HG03342 (cell line): ENCODE data around the gene MCRIP2.

Experiments
- ATAC-seq: cut with Tn5 transposase; IDR thresholded peaks from one replicate; pipeline ENCODE4 v1.9.1; 2021; ENCODE audit warnings: mild to moderate bottlenecking, moderate library complexity; ENCODE audit not compliant: unreplicated experiment

MCRIP2 gene

DNA sequence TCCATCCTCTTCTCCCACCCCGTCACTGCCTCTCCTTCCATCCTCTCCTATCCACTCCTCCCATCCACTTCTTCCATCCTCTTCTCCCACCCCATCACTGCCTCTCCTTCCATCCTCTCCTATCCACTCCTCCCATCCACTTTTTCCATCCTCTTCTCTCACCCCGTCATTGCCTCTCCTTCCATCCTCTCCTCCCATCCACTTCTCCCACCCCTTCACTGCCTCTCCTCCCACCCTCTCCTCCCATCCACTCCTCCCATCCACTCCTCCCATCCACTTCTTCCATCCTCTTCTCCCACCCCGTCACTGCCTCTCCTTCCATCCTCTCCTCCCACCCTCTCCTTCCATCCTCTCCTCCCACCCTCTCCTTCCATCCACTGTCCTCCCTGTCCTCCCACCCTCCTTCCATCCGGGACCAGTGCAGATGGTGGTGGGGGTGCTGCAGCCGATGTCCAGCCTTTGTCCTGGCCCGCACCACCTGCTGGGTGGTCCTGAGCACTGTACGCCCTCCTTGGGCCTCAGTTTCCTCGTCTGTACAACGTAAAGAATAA is 9.7 kb upstream of the MCRIP2 start:
- ATAC-seq, result no peak

DNA sequence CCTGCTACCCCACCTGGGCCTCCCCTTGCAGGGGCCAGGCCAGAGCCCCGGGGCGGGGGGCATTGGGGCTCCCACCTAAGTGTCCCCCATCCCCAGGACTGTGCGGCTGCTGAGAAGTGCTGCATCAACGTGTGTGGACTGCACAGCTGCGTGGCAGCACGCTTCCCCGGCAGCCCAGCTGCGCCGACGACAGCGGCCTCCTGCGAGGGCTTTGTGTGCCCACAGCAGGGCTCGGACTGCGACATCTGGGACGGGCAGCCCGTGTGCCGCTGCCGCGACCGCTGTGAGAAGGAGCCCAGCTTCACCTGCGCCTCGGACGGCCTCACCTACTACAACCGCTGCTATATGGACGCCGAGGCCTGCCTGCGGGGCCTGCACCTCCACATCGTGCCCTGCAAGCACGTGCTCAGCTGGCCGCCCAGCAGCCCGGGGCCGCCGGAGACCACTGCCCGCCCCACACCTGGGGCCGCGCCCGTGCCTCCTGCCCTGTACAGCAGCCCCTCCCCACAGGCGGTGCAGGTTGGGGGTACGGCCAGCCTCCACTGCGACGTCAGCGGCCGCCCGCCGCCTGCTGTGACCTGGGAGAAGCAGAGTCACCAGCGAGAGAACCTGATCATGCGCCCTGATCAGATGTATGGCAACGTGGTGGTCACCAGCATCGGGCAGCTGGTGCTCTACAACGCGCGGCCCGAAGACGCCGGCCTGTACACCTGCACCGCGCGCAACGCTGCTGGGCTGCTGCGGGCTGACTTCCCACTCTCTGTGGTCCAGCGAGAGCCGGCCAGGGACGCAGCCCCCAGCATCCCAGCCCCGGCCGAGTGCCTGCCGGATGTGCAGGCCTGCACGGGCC is 8.9 kb upstream of the MCRIP2 start:
- no peak for ATAC-seq

DNA sequence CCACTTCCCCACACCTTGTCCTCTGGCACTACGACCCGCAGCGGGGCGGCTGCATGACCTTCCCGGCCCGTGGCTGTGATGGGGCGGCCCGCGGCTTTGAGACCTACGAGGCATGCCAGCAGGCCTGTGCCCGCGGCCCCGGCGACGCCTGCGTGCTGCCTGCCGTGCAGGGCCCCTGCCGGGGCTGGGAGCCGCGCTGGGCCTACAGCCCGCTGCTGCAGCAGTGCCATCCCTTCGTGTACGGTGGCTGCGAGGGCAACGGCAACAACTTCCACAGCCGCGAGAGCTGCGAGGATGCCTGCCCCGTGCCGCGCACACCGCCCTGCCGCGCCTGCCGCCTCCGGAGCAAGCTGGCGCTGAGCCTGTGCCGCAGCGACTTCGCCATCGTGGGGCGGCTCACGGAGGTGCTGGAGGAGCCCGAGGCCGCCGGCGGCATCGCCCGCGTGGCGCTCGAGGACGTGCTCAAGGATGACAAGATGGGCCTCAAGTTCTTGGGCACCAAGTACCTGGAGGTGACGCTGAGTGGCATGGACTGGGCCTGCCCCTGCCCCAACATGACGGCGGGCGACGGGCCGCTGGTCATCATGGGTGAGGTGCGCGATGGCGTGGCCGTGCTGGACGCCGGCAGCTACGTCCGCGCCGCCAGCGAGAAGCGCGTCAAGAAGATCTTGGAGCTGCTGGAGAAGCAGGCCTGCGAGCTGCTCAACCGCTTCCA is 8.1 kb upstream of the MCRIP2 start:
- ATAC-seq, result no peak

DNA sequence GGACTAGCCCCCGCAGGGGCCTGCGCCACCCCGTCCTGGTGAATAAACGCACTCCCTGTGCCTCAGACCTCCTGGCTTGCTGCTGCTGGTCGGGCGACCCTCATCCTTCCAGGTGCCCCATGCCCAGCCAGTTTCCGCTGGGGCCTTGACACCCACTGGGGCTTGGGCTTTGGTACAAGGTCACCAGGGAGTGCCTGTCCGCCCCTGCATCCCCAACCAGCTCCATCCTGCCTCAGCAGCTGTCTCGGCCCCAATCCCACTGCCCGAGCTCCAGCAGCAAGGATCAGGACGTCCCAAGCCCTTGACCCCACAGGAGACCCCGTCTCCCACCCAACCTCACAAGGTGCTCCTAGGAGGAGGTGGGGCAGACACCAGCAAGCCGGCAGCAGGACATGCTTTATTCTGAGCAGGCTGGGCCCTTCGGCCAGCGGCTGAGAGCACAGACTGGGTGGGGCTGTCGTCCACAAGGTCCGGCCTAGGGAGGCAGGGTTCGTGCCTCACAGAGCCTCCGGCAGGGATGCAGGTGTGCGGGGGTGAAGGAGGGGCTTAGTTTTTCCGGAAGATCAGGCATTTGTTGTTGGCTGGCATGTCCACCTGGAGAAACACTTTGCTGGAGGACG is 7.5 kb upstream of the MCRIP2 start:
- no peak for ATAC-seq

DNA sequence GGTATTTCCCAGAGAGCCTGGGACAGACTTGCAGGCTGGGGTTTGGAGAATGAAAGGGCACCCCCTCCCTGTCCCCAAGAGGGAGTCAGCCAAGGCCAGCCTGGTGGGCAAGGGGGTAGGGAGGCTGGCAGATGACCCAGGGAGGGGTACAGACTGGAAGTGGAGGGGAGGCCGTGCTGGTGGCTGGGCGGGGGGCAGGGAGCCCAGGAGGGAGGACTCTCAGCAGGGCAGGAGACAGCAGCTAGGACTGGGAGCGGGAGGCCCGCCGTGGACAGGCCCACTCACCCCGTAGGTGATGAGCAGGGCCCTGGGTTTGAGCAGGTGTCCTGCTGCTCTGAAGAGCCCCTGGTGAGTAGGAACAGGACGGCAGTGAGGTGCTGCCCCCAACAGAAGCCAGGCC is 6.6 kb upstream of the MCRIP2 start:
- no peak for ATAC-seq

DNA sequence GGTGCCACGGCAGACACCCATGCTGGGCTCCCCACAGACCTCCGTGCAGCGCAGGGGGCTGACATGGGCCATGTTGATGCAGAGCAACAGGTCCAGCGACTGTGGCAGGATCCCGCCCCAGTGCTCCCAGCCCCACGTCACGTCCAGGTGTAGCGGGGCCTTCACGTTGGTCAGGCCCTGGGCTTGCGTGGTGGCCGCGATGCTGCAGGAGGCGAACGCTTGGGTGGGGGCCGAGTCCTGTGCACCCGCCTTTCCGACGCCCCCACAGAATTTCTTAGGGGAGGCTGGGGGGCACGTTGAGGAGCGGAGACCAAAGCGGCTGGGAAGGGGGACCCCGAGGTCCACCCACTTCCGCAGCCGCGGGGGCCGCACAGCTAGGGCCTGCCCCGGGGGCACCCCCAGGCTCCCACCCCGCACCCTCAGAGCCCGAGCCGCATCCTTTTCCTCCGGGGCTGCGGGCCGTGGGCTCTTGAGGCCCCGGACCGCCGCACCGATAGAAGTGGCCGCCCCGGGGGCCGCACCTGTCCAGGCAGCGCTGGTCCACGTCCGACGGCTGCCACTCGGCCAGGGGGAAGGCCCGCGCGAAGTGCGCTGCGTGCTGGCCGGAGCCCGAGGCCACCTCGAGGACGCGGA is 5.9 kb upstream of the MCRIP2 start:
- ATAC-seq, result peak; percentile 2

DNA sequence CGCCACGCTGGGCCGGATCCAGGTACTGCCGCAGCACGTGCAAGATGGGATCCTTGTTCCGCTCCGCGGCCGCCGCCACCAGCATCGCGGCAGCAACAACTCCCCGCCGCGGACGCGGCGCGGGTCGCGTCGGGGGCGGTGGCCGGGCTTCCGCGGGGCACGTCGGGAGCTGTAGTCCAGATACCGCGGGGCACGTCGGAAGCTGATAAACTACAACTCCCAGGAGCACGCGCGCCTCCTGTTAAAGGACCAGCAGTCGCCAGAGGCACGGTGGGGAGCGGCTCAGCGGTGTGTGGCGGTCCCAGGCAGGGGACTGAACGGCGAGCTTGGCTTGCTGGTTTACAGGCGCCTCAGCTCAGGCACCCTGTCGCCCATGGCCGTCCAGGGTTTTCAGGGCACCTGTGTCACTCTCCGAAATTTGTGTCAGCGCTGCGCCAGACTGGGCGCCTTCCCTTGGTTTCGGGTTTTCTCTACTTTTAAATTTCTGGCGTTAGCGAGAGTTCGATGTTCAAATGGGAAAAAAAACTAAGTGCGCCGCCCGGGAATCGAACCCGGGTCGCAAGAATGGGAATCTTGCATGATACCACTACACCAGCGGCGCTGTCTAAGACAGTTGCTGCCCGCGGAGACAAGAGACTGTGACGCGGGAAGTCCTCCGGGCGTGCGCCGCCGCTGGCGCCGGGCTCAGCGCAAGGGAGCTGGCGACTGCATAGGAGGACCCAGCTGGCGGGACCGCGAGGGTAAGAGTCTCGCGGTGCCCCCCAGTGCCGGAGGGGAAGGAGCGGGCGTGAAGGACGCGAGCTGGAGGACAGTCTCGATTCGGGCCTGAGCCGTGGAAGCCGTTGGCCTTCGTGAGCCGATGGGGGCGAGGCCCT is 5.2 kb upstream of the MCRIP2 start, which contains the start of gene METTL26:
TSS of gene METTL26 (minus strand) at position 100 of the 875 bp plus-strand sequence. CDS start at position 85, 15 bp downstream.
- ATAC-seq, result peak; percentile 65

DNA sequence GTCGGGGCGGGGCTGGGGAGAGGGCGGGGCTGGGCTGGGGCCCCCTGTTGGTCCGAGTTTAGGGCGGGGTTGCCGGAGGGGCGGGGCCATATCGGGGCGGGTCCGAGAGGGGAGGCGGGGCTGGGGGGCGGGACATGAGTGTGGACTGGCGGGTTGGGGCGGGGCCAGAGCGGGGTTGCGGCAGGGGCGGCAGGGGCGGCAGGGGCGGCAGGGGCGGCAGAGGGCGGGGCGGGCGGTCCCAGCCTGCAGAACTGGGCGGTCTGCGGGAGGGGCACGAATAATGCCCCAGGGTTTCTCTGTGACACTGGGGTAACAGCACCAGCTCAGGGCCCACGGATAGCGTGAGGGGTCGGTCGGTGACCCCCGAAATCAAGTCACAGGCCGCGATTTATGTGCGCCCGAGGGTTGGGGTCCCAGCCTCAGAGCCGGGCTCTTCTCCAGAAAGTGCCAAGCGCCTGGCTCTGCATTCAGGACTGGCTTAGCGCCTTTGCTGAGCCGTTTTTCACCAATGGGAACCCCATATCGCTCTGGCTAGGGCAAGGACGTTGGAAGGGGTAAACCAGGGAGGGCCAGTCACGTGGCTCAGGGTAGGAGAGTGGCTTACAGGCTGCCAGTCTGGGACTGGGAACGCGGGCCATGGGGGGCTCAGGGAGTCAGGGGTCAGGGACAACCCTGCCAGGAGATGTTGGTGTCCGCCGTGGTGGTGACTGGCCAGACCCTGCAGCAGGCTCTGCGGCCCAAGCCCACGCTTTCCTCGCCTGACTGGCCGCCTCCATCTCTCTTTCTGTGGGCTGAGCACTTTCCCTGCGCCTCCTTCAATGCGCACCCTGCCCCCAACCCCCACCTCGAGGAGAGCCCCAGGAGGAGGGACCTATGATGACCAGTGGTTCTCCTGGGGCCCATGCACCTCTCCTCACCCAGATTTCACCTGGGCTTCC is 4.3 kb upstream of the MCRIP2 start:
- ATAC-seq, result no peak

DNA sequence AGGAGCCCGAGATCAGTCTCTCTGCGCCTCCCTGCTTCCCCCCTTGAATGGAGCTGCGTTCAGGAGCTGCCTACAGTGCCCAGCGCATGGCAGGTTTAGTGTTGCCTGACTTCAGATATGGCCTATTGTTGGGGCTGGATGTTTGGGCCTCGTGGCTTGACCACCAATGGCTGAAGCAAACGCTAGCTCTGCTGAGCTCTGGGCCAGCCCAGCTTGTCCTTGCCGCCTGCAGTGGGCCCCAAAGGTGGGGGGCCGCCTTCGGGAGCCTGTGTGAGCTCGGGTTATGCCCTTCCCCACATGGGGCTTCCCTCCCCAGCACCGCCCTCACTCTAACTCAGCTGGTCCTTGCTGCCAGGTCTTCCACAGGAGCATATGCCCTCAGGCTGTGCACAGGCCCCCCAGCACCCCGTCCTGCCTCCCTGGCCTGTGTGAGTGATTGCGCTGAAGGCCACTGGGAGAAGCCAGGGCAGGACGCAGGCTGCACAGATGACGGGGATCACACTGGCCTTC is 3.5 kb upstream of the MCRIP2 start:
- ATAC-seq, result no peak

DNA sequence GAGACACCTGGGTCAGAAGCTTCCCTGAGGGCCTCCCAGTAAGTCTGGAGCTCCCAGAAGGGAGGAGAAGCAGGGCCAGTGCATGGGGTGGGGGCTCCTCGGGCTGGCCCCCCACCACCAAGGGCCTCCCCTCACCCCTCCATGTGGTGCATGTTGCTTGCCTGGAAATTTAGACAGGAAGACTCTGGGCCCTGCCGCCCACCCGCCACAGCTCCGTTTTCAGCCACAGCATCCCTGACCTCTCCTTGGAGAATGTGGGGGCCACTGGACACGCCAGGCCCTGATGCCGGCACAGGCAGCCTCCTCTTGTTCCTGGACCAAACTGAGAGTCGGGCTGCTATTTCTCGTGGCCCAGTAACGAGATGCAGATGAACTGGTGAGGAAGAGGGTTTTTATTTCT is 2.8 kb upstream of the MCRIP2 start:
- no peak for ATAC-seq

DNA sequence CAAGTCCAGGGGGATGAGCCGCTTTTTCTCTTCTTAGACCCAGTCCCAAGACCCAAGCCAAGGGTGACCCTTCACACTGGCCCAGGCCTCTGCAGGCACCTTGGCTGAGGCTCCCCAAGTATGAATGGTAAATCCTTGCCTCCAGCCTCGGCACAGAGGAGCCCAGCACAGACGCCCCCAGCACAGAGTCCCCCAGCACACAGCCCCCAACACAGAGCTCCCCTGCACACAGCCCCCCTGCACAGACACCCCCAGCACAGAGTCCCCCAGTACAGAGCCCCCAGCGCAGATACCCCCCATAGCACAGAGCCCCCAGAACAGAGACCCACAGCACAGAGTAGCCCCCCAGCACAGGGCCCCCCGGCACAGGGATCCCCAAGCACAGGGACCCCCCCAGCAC is 1.0 kb upstream of the MCRIP2 start:
- no peak for ATAC-seq

DNA sequence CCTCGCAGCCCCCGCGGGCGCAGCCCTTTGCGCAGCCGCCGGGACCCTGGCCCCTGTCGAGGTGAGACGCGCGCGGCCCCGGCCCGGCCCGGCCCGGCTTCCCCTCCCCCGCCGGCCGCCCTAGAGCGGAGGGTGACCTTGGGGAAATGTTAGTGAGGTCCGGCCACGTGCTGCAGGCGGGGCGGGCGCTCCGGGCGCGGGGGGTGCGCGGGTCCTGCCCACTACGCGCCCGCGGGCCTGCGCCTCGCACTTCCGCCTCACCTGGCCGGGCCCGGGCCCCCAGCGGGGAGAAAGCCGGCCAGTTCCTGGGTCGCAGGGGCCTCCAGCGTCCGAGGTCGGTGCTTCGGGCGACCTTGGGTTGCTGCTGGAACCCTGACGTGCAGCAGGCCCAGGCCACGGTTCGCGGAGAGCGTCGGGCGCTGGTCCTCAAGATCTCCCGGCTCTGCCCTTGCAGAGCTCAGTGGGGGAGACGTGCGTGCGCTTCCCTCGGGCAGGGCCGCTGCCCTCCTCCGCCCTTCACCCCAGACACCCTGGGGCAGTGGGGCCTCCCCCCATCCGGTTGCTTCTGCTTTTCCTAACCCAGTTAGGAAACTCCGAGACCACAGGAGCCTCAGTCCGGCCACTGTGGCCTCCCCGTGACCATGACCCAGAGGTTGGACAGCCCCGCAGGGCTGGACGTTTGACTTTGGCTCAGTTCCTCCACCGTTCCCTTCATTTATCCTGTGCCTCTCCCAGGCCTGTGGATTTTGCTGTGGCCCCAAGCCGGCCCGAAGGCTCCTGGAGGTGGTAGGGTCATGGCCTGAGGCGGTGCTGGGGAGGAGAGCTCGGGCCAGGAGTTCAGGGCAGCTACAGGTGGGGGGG is 791 bp downstream of the MCRIP2 start:
- ATAC-seq, result peak; percentile 21

DNA sequence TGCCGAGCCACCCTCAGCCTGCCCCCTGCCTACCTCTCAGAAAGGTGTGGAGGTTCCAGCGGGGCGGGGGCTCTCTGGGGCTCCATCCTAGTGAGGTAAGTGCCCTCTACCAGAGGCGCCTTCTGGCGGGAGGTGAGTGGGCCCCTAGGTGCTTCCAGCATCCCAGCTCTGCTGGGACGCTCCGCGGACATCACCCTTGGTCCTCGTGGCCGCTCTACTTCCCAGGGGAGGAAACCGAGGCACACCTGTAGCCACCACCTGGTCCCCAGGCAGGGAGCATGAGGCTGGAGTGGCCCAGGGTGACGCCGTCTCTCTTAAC is 1.4 kb downstream of the MCRIP2 start:
- no peak for ATAC-seq

DNA sequence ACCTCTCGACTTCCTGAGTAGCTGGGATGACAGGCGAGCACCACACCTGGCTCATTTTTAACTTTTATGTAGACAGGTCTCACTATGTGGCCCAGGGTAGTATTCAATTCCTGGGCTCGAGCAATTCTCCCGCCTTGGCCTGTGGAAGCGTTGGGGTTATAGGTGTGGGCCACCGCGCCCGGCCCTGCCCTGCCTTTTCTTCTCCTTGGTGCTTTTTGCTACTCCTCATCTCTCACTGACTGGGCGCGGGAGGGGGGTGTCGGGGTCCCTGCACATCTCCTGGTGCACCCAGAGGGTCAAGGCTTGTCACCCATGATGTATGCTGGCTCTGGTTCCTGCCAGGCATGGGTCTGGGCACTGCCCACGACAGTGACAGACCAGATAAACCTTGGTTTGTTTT is 2.9 kb downstream of the MCRIP2 start:
- no peak for ATAC-seq

DNA sequence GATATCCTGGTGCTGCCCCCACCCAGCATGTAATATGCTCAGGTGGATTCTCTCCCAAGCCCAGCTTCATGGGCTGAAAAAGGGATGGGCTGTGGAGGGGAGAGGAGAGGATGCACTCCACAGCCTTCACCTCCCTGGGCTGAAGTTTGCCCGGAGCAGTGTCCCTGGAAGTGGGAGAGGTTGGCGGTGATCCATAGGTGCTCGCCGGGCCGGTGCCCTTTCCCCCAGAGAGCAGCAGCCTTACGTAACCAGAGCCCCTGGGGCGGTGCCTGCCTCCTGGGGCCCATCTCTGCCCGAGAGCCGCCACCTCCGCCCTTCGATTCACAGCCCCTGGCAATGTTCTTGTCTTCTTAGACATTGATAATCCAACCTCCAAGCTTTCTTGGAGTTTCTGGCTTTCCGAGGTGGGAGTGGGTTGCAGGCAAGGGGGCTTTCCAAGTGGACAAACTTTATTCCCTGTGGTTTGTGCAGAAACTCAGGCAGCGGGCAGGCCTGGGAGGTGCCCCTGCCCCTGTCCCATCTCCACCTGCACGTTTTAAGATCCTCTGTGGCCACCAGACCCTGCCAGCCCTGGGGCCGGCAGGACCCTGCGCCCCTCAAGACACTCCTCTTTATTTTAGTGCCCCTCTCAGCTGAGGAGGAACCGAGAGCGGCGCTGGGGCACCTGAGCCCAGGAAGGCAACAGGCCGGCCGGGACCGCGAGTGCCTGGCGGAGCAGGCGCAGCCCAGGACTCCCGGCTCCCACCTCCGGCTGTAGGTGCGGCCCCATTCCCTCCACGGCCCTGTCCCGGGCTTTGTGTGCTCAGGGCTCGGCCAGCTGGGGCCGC is 4.4 kb downstream of the MCRIP2 start:
- no peak for ATAC-seq

DNA sequence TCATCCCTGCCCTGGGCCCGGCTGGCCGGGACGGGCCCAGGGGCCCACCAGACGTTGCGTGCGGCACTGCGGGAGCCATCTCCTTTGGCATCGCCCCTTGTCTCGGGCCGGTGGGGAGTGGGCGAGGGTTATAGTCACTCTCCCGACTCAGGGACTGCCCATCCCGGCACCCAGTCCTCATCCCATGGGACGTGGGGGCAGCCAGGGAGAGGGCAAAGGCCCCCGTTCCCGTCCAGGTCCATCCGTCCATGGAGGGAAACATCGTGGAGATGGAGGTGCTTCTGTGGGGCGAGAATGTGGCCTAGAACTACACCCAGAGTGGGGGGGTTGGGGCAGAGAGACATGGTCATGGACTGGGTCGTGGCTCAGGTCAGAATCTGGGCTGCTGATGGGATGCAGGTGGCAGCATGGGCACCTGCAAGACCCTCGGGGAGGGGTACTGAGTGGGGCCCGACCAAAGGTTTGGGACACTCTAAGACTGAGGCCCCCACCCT is 5.1 kb downstream of the MCRIP2 start:
- ATAC-seq, result no peak
